Right lobe of liver (tissue), 4 donors: ENCODE results near the gene ILF2.

ENCODE experiments used
- POLR2A ChIP-seq: fragments of 450-650 bp; IDR thresholded peaks from one replicate; pipeline ENCODE4 v1.6.1; 2017; ENCODE audit warnings: antibody characterized with exemption, mild to moderate bottlenecking
- TF ChIP-seq, protein P1 (sequence below), 4 donors: fragments of 200-600 bp in 3 of 4; fragments of 450-650 bp in 1 of 4; IDR thresholded peaks; one replicate each; pipeline versions ENCODE4 v1.5.1 to v1.8.0; 2016 to 2022; ENCODE audit warnings: antibody characterized with exemption in 4 of 4, mild to moderate bottlenecking in 2 of 4
- donor health status: DM: no; HTN: no; CAD: no.
- donor health status: DM: no; HTN: no; CAD: no.
- donor health status: DM: no; HTN: yes; CAD: no.

DNA sequence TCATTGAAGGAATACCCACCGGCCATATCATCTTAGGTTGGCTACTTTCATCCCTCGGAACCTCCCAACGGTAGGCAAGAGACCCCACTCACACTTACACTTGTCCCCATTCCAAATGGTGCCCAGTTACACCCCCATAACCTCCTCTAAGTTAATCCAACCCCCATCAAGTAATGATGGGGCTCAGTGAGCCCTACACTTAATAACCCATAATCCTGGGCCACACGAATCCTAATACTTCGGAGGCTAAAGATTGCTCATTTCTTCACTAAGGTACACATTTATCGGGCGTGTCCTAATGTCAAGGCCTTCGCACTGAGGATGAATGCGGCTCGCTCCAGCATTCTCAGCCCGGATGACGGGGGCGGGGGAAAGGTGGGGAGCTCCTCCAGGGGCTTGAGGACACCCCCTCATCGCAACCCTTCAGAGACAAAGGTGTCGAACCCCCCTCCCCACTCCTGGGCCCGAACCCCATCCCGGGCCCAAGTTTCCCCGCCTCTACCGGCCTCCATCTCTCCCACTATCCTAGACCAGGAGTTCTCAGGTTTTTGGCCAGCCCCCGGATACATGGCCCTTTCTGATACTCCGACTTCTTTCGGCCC, 435 bp downstream of the ILF2 start:
- TF ChIP-seq, protein P1, sequence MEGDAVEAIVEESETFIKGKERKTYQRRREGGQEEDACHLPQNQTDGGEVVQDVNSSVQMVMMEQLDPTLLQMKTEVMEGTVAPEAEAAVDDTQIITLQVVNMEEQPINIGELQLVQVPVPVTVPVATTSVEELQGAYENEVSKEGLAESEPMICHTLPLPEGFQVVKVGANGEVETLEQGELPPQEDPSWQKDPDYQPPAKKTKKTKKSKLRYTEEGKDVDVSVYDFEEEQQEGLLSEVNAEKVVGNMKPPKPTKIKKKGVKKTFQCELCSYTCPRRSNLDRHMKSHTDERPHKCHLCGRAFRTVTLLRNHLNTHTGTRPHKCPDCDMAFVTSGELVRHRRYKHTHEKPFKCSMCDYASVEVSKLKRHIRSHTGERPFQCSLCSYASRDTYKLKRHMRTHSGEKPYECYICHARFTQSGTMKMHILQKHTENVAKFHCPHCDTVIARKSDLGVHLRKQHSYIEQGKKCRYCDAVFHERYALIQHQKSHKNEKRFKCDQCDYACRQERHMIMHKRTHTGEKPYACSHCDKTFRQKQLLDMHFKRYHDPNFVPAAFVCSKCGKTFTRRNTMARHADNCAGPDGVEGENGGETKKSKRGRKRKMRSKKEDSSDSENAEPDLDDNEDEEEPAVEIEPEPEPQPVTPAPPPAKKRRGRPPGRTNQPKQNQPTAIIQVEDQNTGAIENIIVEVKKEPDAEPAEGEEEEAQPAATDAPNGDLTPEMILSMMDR (IDR thresholded peaks at IDR 0.05): no peak
- TF ChIP-seq POLR2A: no peak
